ENCODE measurements around the gene SARM1. TPM values are rescaled to one million over a fixed set of nuclear protein-coding genes. Genes with fewer than 3 reads are reported as not detected.

The SARM1 gene
- polyA plus RNA-seq, 3 donors = 0.78 to 7.1 (median 0.90) TPM

GRCh38 chr17:28406473-28406814 lies 35.0 kb downstream of the SARM1 start:
- WGBS (ENCODE audit: insufficient coverage) = 36% methylated on average over 7 of the region's 9 CpGs
- Histone ChIP-seq H3K4me3 (replicated peaks in 1 of 3; ENCODE audit: low read depth in 2 of 3, low read length in 3 of 3) (peak overlapping the region; percentile 2 to 87 (median 78)), H3K79me2 (ENCODE audit: insufficient read depth, low read length) (no peaks in the 10 kb centered on the region), H3K4me1 (ENCODE audit: control insufficient read depth in 1 of 2, insufficient read depth in 2 of 2, low read length in 2 of 2) (peaks cover 35 to 49% of the 10 kb centered on the region in 2 donors), H3K27me3 (ENCODE audit: control insufficient read depth in 2 of 2, insufficient read depth in 2 of 2, low read length in 2 of 2) (no peaks in the 10 kb centered on the region), H3K27ac (ENCODE audit: low read depth in 1 of 2, low read length in 2 of 2) (no peak overlapping the region), H3K9ac (ENCODE audit: insufficient read depth, low read length, poor library complexity, severe bottlenecking) (peak overlapping the region; percentile 68), H3K4me2 (replicated peaks; ENCODE audit: extremely low read depth, low read length, poor library complexity, severe bottlenecking) (peak overlapping the region; percentile 96), H3K9me3 (replicated peaks in 1 of 2; ENCODE audit: control insufficient read depth in 1 of 2, insufficient read depth in 1 of 2, low read length in 2 of 2) (no peaks in the 10 kb centered on the region), H3K36me3 (replicated peaks in 1 of 2; ENCODE audit: control insufficient read depth in 1 of 2, insufficient read depth in 2 of 2, low read length in 2 of 2) (no peaks in the 10 kb centered on the region), H2AFZ (ENCODE audit: insufficient read depth, low read depth, low read length, poor library complexity, severe bottlenecking) (peak overlapping the region; percentile 98), H4K20me1 (ENCODE audit: insufficient read depth, low read length) (no peaks in the 10 kb centered on the region)
- Mint-ChIP-seq H3K9me3 (no peaks in the 10 kb centered on the region), H3K36me3 (peaks cover 4 to 11% of the 10 kb centered on the region in 2 donors), H3K4me3 (peak overlapping the region; percentile 62 to 86), H3K27me3 (ENCODE audit: low read depth in 3 of 3) (peaks cover 0 to 6% (median 2%) of the 10 kb centered on the region in 3 donors), H3K4me1 (peaks cover 42% of the 10 kb centered on the region), H3K27ac (peak overlapping the region in 1 of 7 donors; percentile 7)
- intact Hi-C loops (cut with micrococcal nuclease) = no loop called here
- TF ChIP-seq, protein P1, sequence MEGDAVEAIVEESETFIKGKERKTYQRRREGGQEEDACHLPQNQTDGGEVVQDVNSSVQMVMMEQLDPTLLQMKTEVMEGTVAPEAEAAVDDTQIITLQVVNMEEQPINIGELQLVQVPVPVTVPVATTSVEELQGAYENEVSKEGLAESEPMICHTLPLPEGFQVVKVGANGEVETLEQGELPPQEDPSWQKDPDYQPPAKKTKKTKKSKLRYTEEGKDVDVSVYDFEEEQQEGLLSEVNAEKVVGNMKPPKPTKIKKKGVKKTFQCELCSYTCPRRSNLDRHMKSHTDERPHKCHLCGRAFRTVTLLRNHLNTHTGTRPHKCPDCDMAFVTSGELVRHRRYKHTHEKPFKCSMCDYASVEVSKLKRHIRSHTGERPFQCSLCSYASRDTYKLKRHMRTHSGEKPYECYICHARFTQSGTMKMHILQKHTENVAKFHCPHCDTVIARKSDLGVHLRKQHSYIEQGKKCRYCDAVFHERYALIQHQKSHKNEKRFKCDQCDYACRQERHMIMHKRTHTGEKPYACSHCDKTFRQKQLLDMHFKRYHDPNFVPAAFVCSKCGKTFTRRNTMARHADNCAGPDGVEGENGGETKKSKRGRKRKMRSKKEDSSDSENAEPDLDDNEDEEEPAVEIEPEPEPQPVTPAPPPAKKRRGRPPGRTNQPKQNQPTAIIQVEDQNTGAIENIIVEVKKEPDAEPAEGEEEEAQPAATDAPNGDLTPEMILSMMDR (IDR thresholded peaks at IDR 0.05) = no peak
- no peak for DNase-seq

DNA sequence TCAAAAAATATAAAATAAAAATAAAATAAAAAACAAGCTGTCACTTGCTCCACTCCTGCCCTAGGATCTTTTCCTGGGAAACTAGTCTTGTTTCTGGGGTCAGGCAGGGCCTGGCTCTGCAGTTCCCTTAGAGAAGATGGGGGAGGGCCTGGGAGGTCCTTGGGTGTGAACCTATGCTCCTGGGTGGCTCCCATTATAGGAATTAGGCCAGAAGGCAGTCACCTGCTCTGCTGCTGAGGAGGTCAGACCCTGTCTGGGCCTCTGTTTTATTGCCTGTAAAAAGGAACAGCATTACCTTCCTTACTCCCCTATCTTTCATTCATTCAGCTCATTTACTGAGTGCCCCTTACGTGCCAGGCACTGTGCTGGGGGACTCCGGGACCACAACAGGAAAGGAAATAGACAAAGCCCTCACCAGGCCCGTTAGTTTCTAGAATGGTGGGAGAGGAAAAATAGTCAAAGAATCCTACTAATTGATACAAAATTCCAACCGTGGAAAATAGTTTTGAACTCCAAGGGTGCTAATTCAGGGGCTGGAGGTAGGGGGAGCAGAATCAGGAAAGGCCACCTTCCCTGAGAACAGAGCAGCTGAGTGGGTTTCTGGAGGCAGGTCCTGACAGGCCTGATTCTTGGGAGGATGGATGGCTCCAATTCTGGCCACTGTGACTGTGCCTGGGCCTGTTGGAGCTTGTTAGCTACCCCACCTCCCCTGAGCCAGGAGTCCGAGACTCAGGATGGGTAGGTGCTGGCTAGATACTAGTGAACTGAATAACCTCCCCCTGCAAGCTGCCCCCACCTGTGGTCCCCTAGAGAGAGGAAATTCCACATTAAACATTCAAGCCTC lies 35.9 kb downstream of the SARM1 start:
- H3K9me3 Mint-ChIP-seq = no peaks in the 10 kb centered on the region
- H3K27me3 Mint-ChIP-seq (ENCODE audit: low read depth in 3 of 3) = peaks cover 0 to 6% (median 2%) of the 10 kb centered on the region in 3 donors
- H3K4me1 Mint-ChIP-seq = peaks cover 35% of the 10 kb centered on the region
- no peak overlapping the region for H3K4me3 ChIP-seq (replicated peaks in 1 of 3; ENCODE audit: low read depth in 2 of 3, low read length in 3 of 3)
- no peak overlapping the region for H3K4me3 Mint-ChIP-seq
- H3K4me2 ChIP-seq (replicated peaks; ENCODE audit: extremely low read depth, low read length, poor library complexity, severe bottlenecking) = no peak overlapping the region
- DNase-seq = no peak
- no peak overlapping the region for H3K27ac Mint-ChIP-seq
- TF ChIP-seq, protein P1 (IDR thresholded peaks at IDR 0.05) = no peak
- no peaks in the 10 kb centered on the region for H3K79me2 ChIP-seq (ENCODE audit: insufficient read depth, low read length)
- no peaks in the 10 kb centered on the region for H3K36me3 ChIP-seq (replicated peaks in 1 of 2; ENCODE audit: control insufficient read depth in 1 of 2, insufficient read depth in 2 of 2, low read length in 2 of 2)
- H4K20me1 ChIP-seq (ENCODE audit: insufficient read depth, low read length) = no peaks in the 10 kb centered on the region
- H3K27me3 ChIP-seq (ENCODE audit: control insufficient read depth in 2 of 2, insufficient read depth in 2 of 2, low read length in 2 of 2) = no peaks in the 10 kb centered on the region
- intact Hi-C loops (cut with micrococcal nuclease) = no loop called here
- WGBS (ENCODE audit: insufficient coverage) = no CpG with 5 or more reads among the region's 5 CpGs
- no peaks in the 10 kb centered on the region for H3K9me3 ChIP-seq (replicated peaks in 1 of 2; ENCODE audit: control insufficient read depth in 1 of 2, insufficient read depth in 1 of 2, low read length in 2 of 2)
- peaks cover 35 to 43% of the 10 kb centered on the region in 2 donors for H3K4me1 ChIP-seq (ENCODE audit: control insufficient read depth in 1 of 2, insufficient read depth in 2 of 2, low read length in 2 of 2)
- no peak overlapping the region for H2AFZ ChIP-seq (ENCODE audit: insufficient read depth, low read depth, low read length, poor library complexity, severe bottlenecking)
- H3K27ac ChIP-seq (ENCODE audit: low read depth in 1 of 2, low read length in 2 of 2) = no peak overlapping the region
- peaks cover 0 to 3% of the 10 kb centered on the region in 2 donors for H3K36me3 Mint-ChIP-seq
- H3K9ac ChIP-seq (ENCODE audit: insufficient read depth, low read length, poor library complexity, severe bottlenecking) = no peak overlapping the region

Measured in CD14-positive monocyte (primary cell).